ENCODE data around the gene PLA2G4B. TPM values are rescaled to one million over a fixed set of nuclear protein-coding genes. Genes with fewer than 3 reads are reported as not detected.

PLA2G4B gene
- total and polyA plus RNA-seq, 9 of the 15 experiments (the other 6 are each of a cell fraction or from before 2014, with no cell fraction given): 0.07 to 6.1 (median 2.8) TPM

- Histone ChIP-seq H3K27me3 (ENCODE audit: control insufficient read depth in 2 of 2, insufficient read depth in 2 of 2, low read length in 2 of 2) (peaks cover 10 to 41% of the 10 kb centered on the region in 2 experiments; a peak in 3 of 5 replicates), H3K9me1 (ENCODE audit: control insufficient read depth, insufficient read depth, low read length) (peaks cover 3% of the 10 kb centered on the region), H3K9me3 (replicated peaks; ENCODE audit: control insufficient read depth, insufficient read depth, low read depth, low read length) (no peaks in the 10 kb centered on the region), H3K4me3 (no peak within 1 kb of the TSS), H3K4me2 (ENCODE audit: insufficient read depth, low read length) (no peak within 1 kb of the TSS; the same call in 1 of the 2 replicates), H3K79me2 (ENCODE audit: control insufficient read depth, insufficient read depth, low read length) (no peaks in the 10 kb centered on the region), H3K36me3 (ENCODE audit: control insufficient read depth, insufficient read depth, low read length) (no peaks in the 10 kb centered on the region), H3K27ac (ENCODE audit: extremely low read depth, low read depth, low read length) (no peak within 1 kb of the TSS), H4K20me1 (replicated peaks; ENCODE audit: control insufficient read depth, insufficient read depth, low read length) (peaks cover 9% of the 10 kb centered on the region; the same call in 1 of the 2 replicates), H3K4me1 (replicated peaks in 1 of 2; ENCODE audit: control insufficient read depth in 2 of 2, insufficient read depth in 2 of 2, low read length in 2 of 2) (peaks cover 0 to 24% of the 10 kb centered on the region in 2 experiments; a peak in 3 of 5 replicates), H3K9ac (ENCODE audit: insufficient read depth in 1 of 2, low read depth in 2 of 2, low read length in 2 of 2) (peak within 1 kb of the TSS in 1 of 2 experiments; percentile 43; a peak in 2 of 4 replicates), H2AFZ (ENCODE audit: low read depth, low read length) (peak within 1 kb of the TSS; percentile 48; the same call in 1 of the 2 replicates)
- ChIA-PET CTCF (ENCODE audit: low intra/inter-chr PET ratio) (no interaction called here), POLR2A (interaction anchor here (0.5 to 0.8 kb wide), 2 partner anchors 11 to 104 kb away, joined by 3 to 5 read pairs; no protein-coding TSS in a partner anchor)
- BruUV-seq (replicated peaks): no TSS peak
- FAIRE-seq (no peak), DNase-seq (ENCODE audit: extremely low read depth in 1 of 4, low spot score in 3 of 4) (peak in 2 of 4 experiments; percentile 43 to 45), ATAC-seq (no peak)
- WGBS (ENCODE audit: insufficient coverage, low coverage, missing lambda C conversion rate): 10% methylated on average over 9 of the region's 15 CpGs
- in situ Hi-C loops (cut with MboI) (no loop called here), intact Hi-C loops (cut with micrococcal nuclease) (no loop called here)
- TF ChIP-seq, protein P1, sequence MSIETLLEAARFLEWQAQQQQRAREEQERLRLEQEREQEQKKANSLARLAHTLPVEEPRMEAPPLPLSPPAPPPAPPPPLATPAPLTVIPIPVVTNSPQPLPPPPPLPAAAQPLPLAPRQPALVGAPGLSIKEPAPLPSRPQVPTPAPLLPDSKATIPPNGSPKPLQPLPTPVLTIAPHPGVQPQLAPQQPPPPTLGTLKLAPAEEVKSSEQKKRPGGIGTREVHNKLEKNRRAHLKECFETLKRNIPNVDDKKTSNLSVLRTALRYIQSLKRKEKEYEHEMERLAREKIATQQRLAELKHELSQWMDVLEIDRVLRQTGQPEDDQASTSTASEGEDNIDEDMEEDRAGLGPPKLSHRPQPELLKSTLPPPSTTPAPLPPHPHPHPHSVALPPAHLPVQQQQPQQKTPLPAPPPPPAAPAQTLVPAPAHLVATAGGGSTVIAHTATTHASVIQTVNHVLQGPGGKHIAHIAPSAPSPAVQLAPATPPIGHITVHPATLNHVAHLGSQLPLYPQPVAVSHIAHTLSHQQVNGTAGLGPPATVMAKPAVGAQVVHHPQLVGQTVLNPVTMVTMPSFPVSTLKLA (conservative IDR thresholded peaks at IDR 0.05): no peak
- TF ChIP-seq ZBTB12 (CRISPR knock-in tag; IDR thresholded peaks at IDR 0.05): no peak
- TF ChIP-seq CTBP1 (IDR thresholded peaks at IDR 0.05; ENCODE audit: borderline replicate concordance): peak; percentile 73; the same call in 1 of the 2 replicates
- peak in 1 of 2 experiments; percentile 42; a peak in 1 of 4 replicates for TF ChIP-seq KDM1A (IDR thresholded peaks at IDR 0.05)
Observed at GRCh38 chr15:41893422-41894250, 55.0 kb downstream of the PLA2G4B start, which contains the start of gene SPTBN5. TSS of gene SPTBN5 (minus strand) at chr15:41894053. CDS start at chr15:41893497, 556 bp downstream.

Data from K562 (cell line).